IPS-18c (cell line): ENCODE data around the gene TP53.
A peak's percentile ranks its signal among the peaks of the same experiment; 100 is the strongest.
"Not testable (repeated sequence)": the region's sequence is repeated elsewhere in the genome, so short reads cannot be mapped to it uniquely, and the experiment has no call there.

Source experiments
- H3K4me3 ChIP-seq: 2 replicates; pipeline ENCODE4 v1.7.0; 2013; ENCODE audit warnings: low read depth, mild to moderate bottlenecking, low read length, moderate library complexity; ENCODE audit not compliant: insufficient read depth
- H3K9me3 ChIP-seq: one replicate; pipeline ENCODE4 v1.6.1; 2013; ENCODE audit warnings: mild to moderate bottlenecking, low read length, moderate library complexity; ENCODE audit not compliant: control insufficient read depth, insufficient read depth

The TP53 gene

DNA sequence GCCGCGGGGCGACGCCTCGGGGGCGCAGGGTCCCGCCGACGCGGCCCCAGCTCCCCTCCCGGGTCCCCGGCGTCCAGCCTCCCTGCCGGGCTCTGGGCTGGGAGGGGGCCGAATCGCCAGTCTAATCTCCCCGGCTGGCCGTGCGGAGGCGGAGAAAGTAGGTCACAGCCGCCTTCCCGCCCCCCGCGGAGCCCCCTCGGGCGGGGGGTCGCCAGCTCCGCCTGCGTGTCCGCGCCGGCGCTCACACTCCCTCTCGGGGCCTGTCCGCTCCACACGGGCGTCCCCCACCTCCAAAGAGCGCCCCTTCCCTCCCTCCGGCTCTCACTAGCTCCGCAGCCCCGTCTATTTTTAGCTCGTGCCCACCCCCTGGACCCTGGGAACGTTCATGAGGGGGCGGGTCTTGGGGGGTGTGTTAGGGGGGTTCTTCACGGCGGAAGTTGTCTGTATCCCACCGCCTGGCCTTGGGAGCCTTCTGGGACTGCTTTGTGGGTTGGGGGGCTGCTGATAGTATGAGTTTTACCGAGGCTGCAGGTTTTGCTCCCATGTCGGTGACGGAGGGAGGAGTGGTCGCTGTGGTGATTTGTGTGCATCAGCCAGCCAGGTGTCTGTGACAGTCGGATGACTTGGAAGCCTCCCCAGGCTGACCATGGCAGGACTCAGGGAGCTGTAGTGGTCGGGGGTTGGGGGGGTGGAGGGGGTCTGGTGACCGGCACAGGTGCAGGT is 35.5 kb downstream of the TP53 start:
- no peaks in the 10 kb centered on the region for H3K9me3 ChIP-seq
- peak overlapping the region; percentile 67 for H3K4me3 ChIP-seq

DNA sequence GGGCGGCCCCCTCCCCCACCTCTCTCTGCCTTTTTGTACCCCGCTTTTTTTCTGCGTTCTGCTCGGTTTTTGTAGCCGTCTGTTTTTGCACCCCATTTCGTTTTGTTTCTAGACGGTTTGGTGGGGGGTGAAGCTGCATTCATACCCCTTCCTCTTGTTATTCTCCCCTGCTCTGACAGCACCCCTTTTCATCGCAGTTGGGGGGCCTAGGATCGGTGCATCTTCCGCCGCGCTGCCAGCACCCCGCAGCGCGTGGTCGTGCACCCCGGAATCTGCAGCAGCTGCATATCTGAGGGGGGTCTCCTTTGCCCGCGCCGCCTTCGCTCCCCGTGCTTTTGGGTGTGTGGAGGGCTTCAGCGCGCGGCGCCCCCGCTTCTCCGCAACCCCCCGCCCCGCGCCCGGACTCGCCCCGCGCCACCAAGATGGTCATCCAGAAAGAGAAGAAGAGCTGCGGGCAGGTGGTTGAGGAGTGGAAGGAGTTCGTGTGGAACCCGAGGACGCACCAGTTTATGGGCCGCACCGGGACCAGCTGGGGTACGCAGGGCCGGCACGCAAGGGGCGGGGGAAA is 36.1 kb downstream of the TP53 start:
- Histone ChIP-seq H3K4me3 (peak overlapping the region; percentile 67), H3K9me3 (no peaks in the 10 kb centered on the region)

DNA sequence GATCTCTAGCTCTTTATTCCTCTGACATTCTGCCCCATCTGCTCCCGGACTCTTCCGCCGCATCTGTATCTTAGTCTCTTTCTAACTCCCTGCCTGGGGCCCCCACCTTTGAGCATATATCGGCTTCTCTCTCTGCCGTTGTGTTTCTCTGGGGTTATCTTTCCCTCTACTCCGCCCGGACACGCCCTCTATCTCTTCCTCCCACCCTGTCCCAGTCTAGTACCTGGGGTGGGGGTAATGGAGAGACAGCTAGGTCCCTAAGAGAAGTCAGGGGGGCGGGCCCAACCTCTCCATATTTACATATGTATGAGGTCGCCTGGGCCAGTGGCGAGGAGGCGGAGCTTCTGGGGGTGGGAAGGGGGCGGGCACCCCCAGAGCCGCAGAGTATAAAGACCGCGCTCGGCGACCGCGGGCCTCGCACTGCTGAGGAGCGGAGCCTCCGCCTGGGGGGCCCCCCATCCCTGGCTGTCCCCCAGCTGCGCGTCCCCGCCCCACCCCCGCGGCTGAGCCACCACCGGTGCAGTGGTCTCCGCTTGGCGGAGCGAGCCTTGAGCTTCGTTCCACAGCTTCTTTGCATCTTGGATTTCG is 36.7 kb downstream of the TP53 start, which contains the start of gene ATP1B2:
TSS of gene ATP1B2 (plus strand) at position 418 of the 588 bp plus-strand sequence. CDS start 593 bp downstream, outside the sequence.
- peak within 1 kb of the TSS; percentile 67 for H3K4me3 ChIP-seq
- H3K9me3 ChIP-seq: no peaks in the 10 kb centered on the region

DNA sequence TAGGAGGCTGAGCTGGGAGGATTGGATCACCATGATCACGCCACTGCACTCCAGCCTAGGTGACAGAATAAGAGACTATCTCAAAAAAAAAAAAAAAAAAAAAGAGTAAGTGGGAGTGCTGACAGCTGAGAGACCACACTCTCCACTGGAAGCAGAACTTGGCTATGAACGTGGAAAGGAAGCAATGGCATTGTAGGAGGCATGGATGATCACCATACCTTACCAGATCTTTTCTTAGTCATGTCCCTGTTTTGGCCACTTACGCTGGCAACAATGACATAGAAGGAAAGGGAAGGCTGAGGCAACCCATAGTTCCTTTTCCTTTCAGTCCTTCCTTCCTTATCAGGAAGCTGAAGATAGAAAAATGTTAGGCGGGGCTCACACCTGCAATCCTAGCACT is 40.3 kb downstream of the TP53 start:
- Histone ChIP-seq H3K4me3 (no peak overlapping the region), H3K9me3 (no peaks in the 10 kb centered on the region)

GRCh38 chr17:7646457-7646856 is 40.8 kb downstream of the TP53 start:
- Histone ChIP-seq H3K9me3 (no peaks in the 10 kb centered on the region), H3K4me3 (no peak overlapping the region)

- Histone ChIP-seq H3K9me3 (no peaks in the 10 kb centered on the region), H3K4me3 (no peak overlapping the region)
Measured at GRCh38 chr17:7644775-7645174, 42.5 kb downstream of the TP53 start.

DNA sequence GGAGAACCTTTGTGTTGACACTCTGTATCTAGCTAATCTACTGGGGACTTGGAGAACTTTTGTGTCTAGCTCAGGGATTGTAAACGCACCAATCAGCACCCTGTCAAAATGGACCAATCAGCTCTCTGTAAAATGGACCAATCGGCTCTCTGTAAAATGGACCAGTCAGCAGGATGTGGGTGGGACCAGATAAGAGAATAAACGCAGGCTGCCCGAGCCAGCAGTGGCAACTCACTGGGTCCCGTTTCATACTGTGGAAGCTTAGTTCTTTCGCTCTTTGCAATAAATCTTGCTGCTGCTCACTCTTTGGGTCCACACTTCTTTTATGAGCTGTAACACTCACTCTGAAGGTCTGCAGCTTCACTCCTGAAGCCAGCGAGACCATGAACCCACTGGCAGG is 45.7 kb downstream of the TP53 start:
- not testable (repeated sequence) for H3K4me3 ChIP-seq, H3K9me3 ChIP-seq

DNA sequence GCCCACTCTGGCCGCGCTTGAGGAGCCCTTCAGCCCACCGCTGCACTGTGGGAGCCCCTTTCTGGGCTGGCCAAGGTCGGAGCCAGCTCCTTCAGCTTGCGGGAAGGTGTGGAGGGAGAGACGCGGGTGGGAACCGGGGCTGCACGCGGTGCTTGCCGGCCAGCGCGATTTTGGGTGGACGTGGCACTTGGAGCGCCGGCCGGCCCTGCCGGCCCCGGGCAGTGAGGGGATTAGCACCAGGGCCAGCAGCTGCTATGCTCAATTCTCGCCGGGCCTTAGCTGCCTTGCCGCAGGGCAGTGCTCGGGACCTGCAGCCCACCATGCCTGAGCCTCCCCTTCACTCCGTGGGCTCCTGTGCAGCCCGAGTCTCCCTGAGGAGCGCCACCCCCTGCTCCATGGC is 46.5 kb downstream of the TP53 start:
- no peak overlapping the region for H3K4me3 ChIP-seq

DNA sequence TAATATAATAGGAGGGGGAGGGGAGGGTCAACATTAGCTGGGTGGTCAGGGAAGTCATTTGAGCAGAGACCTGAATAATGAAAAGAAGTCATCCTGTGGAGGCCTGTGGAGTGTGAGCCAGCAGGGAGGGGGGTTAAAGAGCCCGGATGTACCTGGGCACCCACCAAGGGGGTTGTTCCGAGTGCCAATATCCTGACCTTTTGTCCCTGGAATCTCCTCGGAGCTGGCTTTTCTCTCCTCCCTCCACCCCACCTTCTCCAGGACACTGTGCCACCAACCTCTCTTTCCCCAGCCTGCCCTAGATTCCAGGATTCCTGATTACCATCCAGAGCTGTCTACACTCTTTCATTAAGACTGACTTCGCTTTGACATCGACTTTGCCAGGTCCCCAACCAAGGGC is 51.1 kb downstream of the TP53 start:
- Histone ChIP-seq H3K4me3 (no peak overlapping the region), H3K9me3 (no peaks in the 10 kb centered on the region)

More for the DNA sequence above, 46.5 kb downstream of the TP53 start:
- H3K9me3 ChIP-seq: no peaks in the 10 kb centered on the region

GRCh38 chr17:7634384-7634783 is 52.9 kb downstream of the TP53 start:
- Histone ChIP-seq H3K4me3 (no peak overlapping the region), H3K9me3 (no peaks in the 10 kb centered on the region)

DNA sequence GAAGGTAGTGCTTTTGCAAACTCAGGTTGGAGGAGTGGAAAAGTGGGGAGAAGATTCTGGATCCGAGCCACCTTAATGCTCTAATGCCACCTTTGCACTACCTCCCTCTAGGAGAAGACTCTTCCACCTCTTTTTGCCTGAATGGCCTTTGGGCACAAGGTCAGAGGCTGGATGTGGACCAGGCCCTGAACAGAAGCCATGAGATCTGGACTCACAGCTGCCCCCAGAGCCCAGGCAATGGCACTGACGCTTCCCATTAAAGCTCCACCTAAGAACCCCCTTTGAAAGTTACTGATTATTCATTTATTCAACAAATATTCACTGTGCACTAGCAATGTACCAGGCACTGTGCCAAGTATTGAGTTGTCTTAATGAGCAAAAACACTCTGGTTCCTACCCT is 54.2 kb downstream of the TP53 start:
- H3K4me3 ChIP-seq: no peak overlapping the region
- H3K9me3 ChIP-seq: no peaks in the 10 kb centered on the region

- Histone ChIP-seq H3K9me3 (no peaks in the 10 kb centered on the region), H3K4me3 (no peak overlapping the region)
Measured at GRCh38 chr17:7632492-7632894, 54.8 kb downstream of the TP53 start.

DNA sequence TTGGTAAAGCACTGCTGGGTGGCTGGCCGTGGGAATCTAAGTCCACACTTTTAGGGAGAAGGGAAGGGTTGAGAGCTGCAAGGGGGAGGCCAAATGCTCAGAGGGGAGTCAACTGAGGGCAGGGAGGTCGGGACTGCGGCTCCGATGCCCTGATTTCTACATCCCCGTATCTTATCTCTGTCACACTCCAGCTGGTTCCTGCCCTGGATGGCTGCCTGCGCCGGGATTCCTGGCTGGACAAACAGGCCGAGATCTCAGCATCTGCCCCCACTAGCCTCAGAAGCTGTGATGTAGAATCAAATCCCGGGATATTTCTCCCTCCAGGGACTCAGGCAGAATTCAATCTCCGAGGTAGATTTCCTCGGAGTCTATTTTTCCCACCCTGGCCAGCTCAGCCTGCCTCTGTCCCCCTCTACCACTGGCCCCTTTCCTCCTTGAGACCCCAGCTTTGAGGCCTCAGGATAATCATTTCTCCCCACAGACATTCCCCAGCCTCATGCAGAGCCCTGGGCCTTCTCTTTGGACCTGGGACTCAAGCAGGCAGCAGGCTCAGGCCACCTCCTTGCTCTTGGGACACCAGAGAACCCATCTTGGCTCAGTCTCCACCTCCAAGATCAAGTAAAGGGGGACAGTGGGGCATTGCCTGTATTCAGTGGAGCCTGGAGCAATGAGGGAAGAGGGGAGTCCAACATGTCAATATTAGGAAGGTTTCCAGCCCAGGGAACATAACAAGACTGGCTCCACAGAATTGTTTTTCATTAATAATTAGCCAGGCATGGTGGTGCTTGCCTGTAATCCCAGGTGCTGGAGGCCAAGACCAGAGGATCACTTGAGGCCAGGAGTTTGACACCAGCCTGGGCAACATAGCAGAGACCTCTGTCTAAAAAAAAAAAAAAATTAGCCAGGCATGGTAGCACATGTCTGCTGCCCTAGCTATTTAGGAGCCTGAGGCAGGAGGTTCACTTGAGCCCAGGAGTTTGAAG is 55.6 kb downstream of the TP53 start:
- no peaks in the 10 kb centered on the region for H3K9me3 ChIP-seq

DNA sequence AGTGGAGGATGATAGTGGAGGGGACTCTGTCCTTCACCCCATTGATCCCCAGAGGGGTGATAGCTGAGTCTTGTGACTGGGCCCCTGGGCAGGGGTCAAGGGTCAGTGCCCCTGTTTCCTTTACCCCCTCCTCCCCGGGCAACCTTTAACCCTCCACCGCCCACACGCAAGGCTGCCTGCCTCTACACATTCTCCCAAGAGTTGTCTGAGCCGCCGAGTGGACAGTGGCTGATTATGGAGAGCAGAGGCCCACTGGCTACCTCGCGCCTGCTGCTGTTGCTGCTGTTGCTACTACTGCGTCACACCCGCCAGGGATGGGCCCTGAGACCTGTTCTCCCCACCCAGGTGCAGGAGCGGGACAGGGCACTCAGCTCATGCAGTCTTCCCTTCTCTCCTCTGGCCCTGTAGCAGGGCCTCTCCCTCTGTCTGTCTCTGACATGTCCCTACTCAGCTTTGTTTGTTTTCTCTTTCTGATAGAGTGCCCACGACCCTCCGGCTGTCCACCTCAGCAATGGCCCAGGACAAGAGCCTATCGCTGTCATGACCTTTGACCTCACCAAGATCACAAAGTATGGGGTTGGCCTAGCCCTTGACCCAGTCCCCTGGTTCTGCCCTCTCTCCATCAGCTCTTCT is 57.2 kb downstream of the TP53 start, which contains the start of gene SHBG:
TSS of gene SHBG (plus strand) at position 197 of the 633 bp plus-strand sequence. CDS start at position 235, 38 bp downstream.
- Histone ChIP-seq H3K4me3 (no peak within 1 kb of the TSS; the same call in 1 of the 2 replicates), H3K9me3 (no peaks in the 10 kb centered on the region)

More for the DNA sequence above, 55.6 kb downstream of the TP53 start:
- no peak overlapping the region for H3K4me3 ChIP-seq

- peak within 1 kb of the TSS; percentile 94 for H3K4me3 ChIP-seq
- no peaks in the 10 kb centered on the region for H3K9me3 ChIP-seq
Measured at GRCh38 chr17:7627250-7628121, 59.8 kb downstream of the TP53 start, which contains the start of gene SAT2. Gene SAT2 (minus strand): TSS chr17:7627821. CDS start chr17:7627635, 186 bp downstream.

GRCh38 chr17:7626956-7627249 is 60.4 kb downstream of the TP53 start:
- peak overlapping the region; percentile 94 for H3K4me3 ChIP-seq
- no peaks in the 10 kb centered on the region for H3K9me3 ChIP-seq
